Right cardiac atrium (tissue), 5 donors: ENCODE results near the gene CAMTA1. TPM values are rescaled to one million over a fixed set of nuclear protein-coding genes. Genes with fewer than 3 reads are reported as not detected.

ENCODE experiments used
- ATAC-seq, 2 donors: fragments of 200-7000 bp; cut with Tn5 transposase; one replicate each; pipeline versions ENCODE4 v1.8.0 to v1.9.1; 2020; ENCODE audit warnings: moderate library complexity in 2 of 2, mild to moderate bottlenecking in 1 of 2
- DNase-seq, 3 donors: peaks; one replicate each; pipeline ENCODE4 v3.0.0-alpha.2; 2020
- H3K27ac ChIP-seq: one replicate; pipeline ENCODE4 v1.5.1; 2013; ENCODE audit warnings: mild to moderate bottlenecking, low read length, control low read depth, moderate library complexity
- H3K27me3 ChIP-seq: one replicate; pipeline ENCODE4 v1.6.1; 2013; ENCODE audit not compliant: control insufficient read depth, insufficient read depth
- H3K4me1 ChIP-seq: one replicate; pipeline ENCODE4 v1.6.1; 2013; ENCODE audit warnings: low read length; ENCODE audit not compliant: control insufficient read depth, insufficient read depth
- H3K4me3 ChIP-seq: one replicate; pipeline ENCODE4 v1.5.1; 2013; ENCODE audit warnings: low read length, control low read depth
- H3K9me3 ChIP-seq: one replicate; pipeline ENCODE4 v1.6.1; 2013; ENCODE audit warnings: low read length; ENCODE audit not compliant: control insufficient read depth
- WGBS: extraction: QIAGEN DNeasy Blood & Tissue Kit; methylation state at CpG from one replicate; pipeline ENCODE4 v1.1.7; 2013; 5-methylcytosine and 5-hydroxymethylcytosine counted together
- intact Hi-C, 4 donors: fragments of 100-400 bp; cut with DNase I; formaldehyde crosslinking; loops; one replicate each; pipeline versions ENCODE4 v1.11.0 to v1.14.0; 2022 to 2023
- polyA plus RNA-seq: library from polyadenylated mRNA; stranded (reverse); fragments of 200-250 nt; gene quantifications from one replicate; pipeline ENCODE4 v1.2.3, GENCODE V29; 2013
- total RNA-seq, 4 donors: library from RNA; stranded (reverse); fragmentation: NEBNext Ultra II Directional; extraction: Animal tissue kit (Norgen Biotek cat#: 25700); gene quantifications; one replicate each; pipeline ENCODE4 v1.2.1, GENCODE V29; 2021
- donor health status: healthy with polysubstance abuse.
- donor health status: DM: no; HTN: yes; CAD: no.
- donor health status: DM: no; HTN: no; CAD: no.
- donor health status: DM: no; HTN: yes; CAD: no; lungs with severe emphysema.
- donor health status: DM: yes; HTN: yes; CAD: no.

Gene CAMTA1
- total and polyA plus RNA-seq, 5 donors: 155 to 334 (median 164) TPM

GRCh38 chr1:7425771-7426170 is 640.5 kb downstream of the CAMTA1 start:
- no peak overlapping the region for H3K27ac ChIP-seq
- no peak overlapping the region for H3K4me3 ChIP-seq
- 98% methylated on average over 3 of the region's 3 CpGs for WGBS
- no peaks in the 10 kb centered on the region for H3K27me3 ChIP-seq
- H3K4me1 ChIP-seq: no peaks in the 10 kb centered on the region
- no peak for DNase-seq
- intact Hi-C loops: no loop called here
- ATAC-seq: no peak
- no peaks in the 10 kb centered on the region for H3K9me3 ChIP-seq

- ATAC-seq: no peak
- Histone ChIP-seq H3K27me3 (no peaks in the 10 kb centered on the region), H3K27ac (no peak overlapping the region), H3K4me3 (no peak overlapping the region), H3K9me3 (no peaks in the 10 kb centered on the region), H3K4me1 (no peaks in the 10 kb centered on the region)
- 80% methylated on average over 17 of the region's 17 CpGs for WGBS
- DNase-seq: no peak
- intact Hi-C loops: no loop called here
Observed at GRCh38 chr1:7426780-7427604, 641.7 kb downstream of the CAMTA1 start.

GRCh38 chr1:7427605-7428300 is 642.5 kb downstream of the CAMTA1 start:
- ATAC-seq (peak; percentile 12 to 15), DNase-seq (no peak)
- intact Hi-C loops: no loop called here
- 54% methylated on average over 17 of the region's 17 CpGs for WGBS
- no peaks in the 10 kb centered on the region for H3K9me3 ChIP-seq
- H3K4me3 ChIP-seq: no peak overlapping the region
- H3K27me3 ChIP-seq: no peaks in the 10 kb centered on the region
- H3K27ac ChIP-seq: no peak overlapping the region
- no peaks in the 10 kb centered on the region for H3K4me1 ChIP-seq

GRCh38 chr1:7429290-7429689 is 644.0 kb downstream of the CAMTA1 start:
- ATAC-seq (no peak), DNase-seq (no peak)
- Histone ChIP-seq H3K4me1 (no peaks in the 10 kb centered on the region), H3K27ac (no peak overlapping the region), H3K4me3 (no peak overlapping the region), H3K27me3 (no peaks in the 10 kb centered on the region), H3K9me3 (no peaks in the 10 kb centered on the region)
- WGBS: 98% methylated on average over 3 of the region's 3 CpGs
- intact Hi-C loops: no loop called here

GRCh38 chr1:7430047-7430608 is 644.9 kb downstream of the CAMTA1 start:
- Histone ChIP-seq H3K9me3 (no peaks in the 10 kb centered on the region), H3K4me3 (no peak overlapping the region), H3K27ac (no peak overlapping the region), H3K27me3 (no peaks in the 10 kb centered on the region), H3K4me1 (no peaks in the 10 kb centered on the region)
- no peak for DNase-seq
- intact Hi-C loops: no loop called here
- no peak for ATAC-seq
- 82% methylated on average over 7 of the region's 7 CpGs for WGBS

- Histone ChIP-seq H3K27ac (no peak overlapping the region), H3K27me3 (no peaks in the 10 kb centered on the region), H3K9me3 (no peaks in the 10 kb centered on the region), H3K4me3 (no peak overlapping the region), H3K4me1 (no peaks in the 10 kb centered on the region)
- ATAC-seq (no peak), DNase-seq (no peak)
- intact Hi-C loops: no loop called here
- 96% methylated on average over 1 of the region's 1 CpG for WGBS
Observed at GRCh38 chr1:7430691-7431090, 645.4 kb downstream of the CAMTA1 start.

- ATAC-seq (no peak), DNase-seq (peak in 1 of 3 donors; percentile 11)
- WGBS: 82% methylated on average over 15 of the region's 15 CpGs
- H3K9me3 ChIP-seq: no peaks in the 10 kb centered on the region
- intact Hi-C loops: no loop called here
- no peaks in the 10 kb centered on the region for H3K4me1 ChIP-seq
- no peak overlapping the region for H3K4me3 ChIP-seq
- no peak overlapping the region for H3K27ac ChIP-seq
- H3K27me3 ChIP-seq: no peaks in the 10 kb centered on the region
Observed at GRCh38 chr1:7432102-7432899, 647.0 kb downstream of the CAMTA1 start.

GRCh38 chr1:7432900-7433380 is 647.7 kb downstream of the CAMTA1 start:
- no peak overlapping the region for H3K4me3 ChIP-seq
- H3K4me1 ChIP-seq: no peaks in the 10 kb centered on the region
- no peak overlapping the region for H3K27ac ChIP-seq
- 83% methylated on average over 5 of the region's 5 CpGs for WGBS
- no peaks in the 10 kb centered on the region for H3K27me3 ChIP-seq
- no peak for ATAC-seq
- intact Hi-C loops: no loop called here
- peak in 1 of 3 donors; percentile 21 for DNase-seq
- no peaks in the 10 kb centered on the region for H3K9me3 ChIP-seq

GRCh38 chr1:7434566-7434965 is 649.3 kb downstream of the CAMTA1 start:
- Histone ChIP-seq H3K4me3 (no peak overlapping the region), H3K9me3 (no peaks in the 10 kb centered on the region), H3K27ac (no peak overlapping the region), H3K4me1 (no peaks in the 10 kb centered on the region), H3K27me3 (no peaks in the 10 kb centered on the region)
- DNase-seq: no peak
- no peak for ATAC-seq
- 97% methylated on average over 5 of the region's 5 CpGs for WGBS
- intact Hi-C loops: no loop called here

- Histone ChIP-seq H3K27ac (no peak overlapping the region), H3K27me3 (no peaks in the 10 kb centered on the region), H3K4me1 (no peaks in the 10 kb centered on the region), H3K4me3 (no peak overlapping the region), H3K9me3 (no peaks in the 10 kb centered on the region)
- intact Hi-C loops: no loop called here
- 93% methylated on average over 14 of the region's 14 CpGs for WGBS
- no peak for DNase-seq
- no peak for ATAC-seq
Observed at GRCh38 chr1:7435276-7436055, 650.2 kb downstream of the CAMTA1 start.
